K562 (cell line): Measurements from ENCODE around the gene CEP68. TPM values are rescaled to one million over a fixed set of nuclear protein-coding genes. Genes with fewer than 3 reads are reported as not detected.

Source experiments
- BDP1 ChIP-seq: IDR thresholded peaks from 3 replicates; pipeline ENCODE4 v1.6.1; 2011; ENCODE audit not compliant: insufficient read length, insufficient read depth
- EP300 ChIP-seq: IDR thresholded peaks from 2 replicates; pipeline ENCODE4 v1.6.1; 2012; ENCODE audit warnings: low read length, improper control_type of control experiment
- ETV1 ChIP-seq: fragments of 450-650 bp; conservative IDR thresholded peaks from 2 replicates; pipeline ENCODE4 v1.6.1; 2016; ENCODE audit warnings: missing genetic modification characterization, control low read depth, low read depth, missing compliant biosample characterization
- HDAC1 ChIP-seq, 2 experiments: fragments of 450-650 bp; IDR thresholded peaks; 2 replicates each; pipeline ENCODE4 v1.6.1; 2016 to 2017; ENCODE audit warnings: inconsistent platforms in 1 of 2, mild to moderate bottlenecking in 1 of 2, moderate library complexity in 1 of 2
- HOXB6 ChIP-seq: fragments of 250-450 bp; sonication (Bioruptor Pico); IDR thresholded peaks from 2 replicates; pipeline ENCODE4 v1.5.1; 2022; ENCODE audit warnings: mild to moderate bottlenecking, borderline replicate concordance
- LEF1 ChIP-seq: fragments of 450-650 bp; IDR thresholded peaks from 2 replicates; pipeline ENCODE4 v1.6.1; 2016; ENCODE audit warnings: mild to moderate bottlenecking
- PHF8 ChIP-seq: fragments of 200-600 bp; sonication (generic); IDR thresholded peaks from 2 replicates; pipeline ENCODE4 v1.6.1; 2012; ENCODE audit warnings: mixed run types, mild to moderate bottlenecking, inconsistent platforms, low read length, moderate library complexity, borderline replicate concordance
- RBFOX2 ChIP-seq: fragments of 200-400 bp; formaldehyde crosslinking; IDR thresholded peaks from 2 replicates; pipeline ENCODE4 v1.6.1; 2017; ENCODE audit warnings: low read depth, mild to moderate bottlenecking, low read length, moderate library complexity
- RFX1 ChIP-seq: fragments of 450-650 bp; IDR thresholded peaks from 2 replicates; pipeline ENCODE4 v1.6.1; 2016; ENCODE audit warnings: mild to moderate bottlenecking, moderate library complexity
- SIRT6 ChIP-seq: IDR thresholded peaks from one replicate; pipeline ENCODE4 v1.6.1; 2012; ENCODE audit warnings: low read depth, mild to moderate bottlenecking, control low read depth, inconsistent platforms, low read length, moderate library complexity
- STAG1 ChIP-seq: sonication (generic); formaldehyde crosslinking; IDR thresholded peaks from 2 replicates; pipeline ENCODE4 v1.5.0; 2020; ENCODE audit warnings: missing genetic modification reagents, borderline replicate concordance
- TAL1 ChIP-seq: fragments of 450-650 bp; IDR thresholded peaks from 2 replicates; pipeline ENCODE4 v1.6.1; 2016; ENCODE audit warnings: mild to moderate bottlenecking
- U2AF2 ChIP-seq: fragments of 200-400 bp; formaldehyde crosslinking; optimal IDR thresholded peaks from 2 replicates; pipeline ENCODE3; 2017; ENCODE audit warnings: low read depth, mild to moderate bottlenecking, low read length
- YY1 ChIP-seq, 3 experiments: IDR thresholded peaks; 2 replicates each; pipeline ENCODE4 v1.6.1; 2011; ENCODE audit warnings: low read length in 2 of 3, mild to moderate bottlenecking in 2 of 3, moderate library complexity in 2 of 3, borderline replicate concordance in 1 of 3, control low read depth in 1 of 3, low read depth in 1 of 3; ENCODE audit not compliant: insufficient read depth in 3 of 3, insufficient replicate concordance in 2 of 3, control insufficient read depth in 1 of 3, insufficient read length in 1 of 3; ENCODE audit errors: extremely low read depth in 1 of 3
- ZNF507 ChIP-seq: conservative IDR thresholded peaks from 2 replicates; pipeline ENCODE4 v1.6.1; 2017; ENCODE audit warnings: missing genetic modification characterization, missing compliant biosample characterization
- polyA plus RNA-seq, 8 experiments: library from polyadenylated mRNA; depleted of rRNA in 4 of 8; stranded (reverse) in 5 of 8; unstranded in 3 of 8; fragments of >200 nt; fragmentation: Nextera tagmentation in 2 of 8; fragmentation: Illumina TruSeq in 1 of 8; extraction: Ambion mirVana in 2 of 8; extraction: Trizol in 1 of 8; gene quantifications; 2 replicates each; pipeline versions ENCODE4 v1.2.1 to v1.2.3, GENCODE V29; 2011 to 2014; ENCODE audit warnings: inconsistent platforms in 1 of 8, missing spikeins in 1 of 8
- total RNA-seq, 7 experiments: library from RNA; depleted of rRNA in 6 of 7; stranded (reverse); fragments of >200 nt in 6 of 7; fragmentation: Illumina TruSeq in 2 of 7; extraction: Trizol in 2 of 7; gene quantifications; 2 replicates each; pipeline versions ENCODE4 v1.2.1 to v1.2.3, GENCODE V29; 2011 to 2021; ENCODE audit warnings: low replicate concordance in 1 of 7
- TF ChIP-seq, protein P1 (sequence below): fragments of 250-450 bp; sonication (Bioruptor Pico); IDR thresholded peaks from 2 replicates; pipeline ENCODE4 v1.8.0; 2022; ENCODE audit warnings: inconsistent platforms, mild to moderate bottlenecking, moderate library complexity, borderline replicate concordance
- TF ChIP-seq, protein P2 (sequence below), 2 experiments: fragments of 450-650 bp; IDR thresholded peaks; 2 replicates each; pipeline ENCODE4 v1.6.1; 2018; ENCODE audit warnings: mild to moderate bottlenecking in 2 of 2, low read depth in 1 of 2; ENCODE audit not compliant: partially characterized antibody in 2 of 2
- TF ChIP-seq, protein P3 (sequence below): sonication (generic); formaldehyde crosslinking; IDR thresholded peaks from 2 replicates; pipeline ENCODE4 v1.5.0; 2020; ENCODE audit warnings: missing genetic modification reagents
- TF ChIP-seq, protein P4 (sequence below): fragments of 450-650 bp; IDR thresholded peaks from 2 replicates; pipeline ENCODE4 v1.6.1; 2017; ENCODE audit warnings: antibody characterized with exemption

CEP68 gene
- total and polyA plus RNA-seq, 9 of the 15 experiments (the other 6 are each of a cell fraction or from before 2014, with no cell fraction given): 1.4 to 8.5 (median 5.2) TPM

DNA sequence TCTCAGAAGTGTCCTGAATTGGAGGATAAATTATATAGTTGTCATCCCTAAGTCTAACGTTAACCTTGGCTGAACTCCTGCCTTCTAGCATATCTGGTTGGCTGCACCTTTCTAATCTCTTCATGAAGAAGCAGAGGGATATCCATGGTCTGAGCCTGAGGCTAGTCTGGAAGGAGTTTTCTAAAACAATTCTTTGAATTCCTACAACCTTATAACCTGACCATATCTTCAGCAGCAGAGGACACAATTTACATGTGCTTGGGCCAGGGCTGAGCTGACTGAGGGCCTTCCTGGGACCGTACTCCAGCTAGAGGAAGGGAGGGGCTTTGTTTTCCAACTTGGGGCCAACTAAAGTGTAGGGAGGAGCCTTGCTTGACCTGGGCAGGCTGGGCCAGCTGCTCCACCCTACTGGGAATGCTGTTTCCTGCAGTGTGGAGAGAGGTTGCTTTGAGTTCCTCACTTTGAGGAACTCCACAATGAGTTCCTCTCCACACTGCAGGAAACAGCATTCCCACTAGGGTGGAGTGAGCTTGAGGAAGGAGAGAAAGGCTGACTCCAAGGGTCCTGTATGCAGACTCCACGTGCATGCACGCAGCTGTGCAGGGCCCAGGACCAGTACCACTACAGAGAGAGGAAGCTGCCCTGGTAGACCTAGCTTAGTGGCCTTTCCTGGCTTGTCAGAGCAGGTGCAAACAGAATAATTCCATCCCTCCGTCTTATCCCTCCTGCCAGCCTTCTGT, 19.6 kb downstream of the CEP68 start (continued):
- TF ChIP-seq LEF1 (peak; percentile 26; the same call in 1 of the 2 replicates), U2AF2 (no peak), EP300 (peak; percentile 70), RFX1 (no peak), SIRT6 (no peak), HOXB6 (CRISPR knock-in tag) (no peak), RBFOX2 (no peak), BDP1 (no peak), YY1 (IDR thresholded peaks at IDR 0.05; ENCODE audit: borderline replicate concordance in 1 of 3, control insufficient read depth in 1 of 3, extremely low read depth in 1 of 3, insufficient read depth in 3 of 3, insufficient read length in 1 of 3, insufficient replicate concordance in 2 of 3, low read depth in 1 of 3, low read length in 2 of 3) (no peak), HDAC1 (IDR thresholded peaks at IDR 0.05) (0 out of 4 replicates have a peak, but pooled peaks of 1 of the 2 experiments have one; percentile 24), STAG1 (no peak), ETV1 (tag) (no peak), ZNF507 (no peak), PHF8 (no peak), TAL1 (peak; percentile 76)
- TF ChIP-seq, protein P1, sequence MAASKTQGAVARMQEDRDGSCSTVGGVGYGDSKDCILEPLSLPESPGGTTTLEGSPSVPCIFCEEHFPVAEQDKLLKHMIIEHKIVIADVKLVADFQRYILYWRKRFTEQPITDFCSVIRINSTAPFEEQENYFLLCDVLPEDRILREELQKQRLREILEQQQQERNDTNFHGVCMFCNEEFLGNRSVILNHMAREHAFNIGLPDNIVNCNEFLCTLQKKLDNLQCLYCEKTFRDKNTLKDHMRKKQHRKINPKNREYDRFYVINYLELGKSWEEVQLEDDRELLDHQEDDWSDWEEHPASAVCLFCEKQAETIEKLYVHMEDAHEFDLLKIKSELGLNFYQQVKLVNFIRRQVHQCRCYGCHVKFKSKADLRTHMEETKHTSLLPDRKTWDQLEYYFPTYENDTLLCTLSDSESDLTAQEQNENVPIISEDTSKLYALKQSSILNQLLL (CRISPR knock-in tag): no peak
- TF ChIP-seq, protein P2, sequence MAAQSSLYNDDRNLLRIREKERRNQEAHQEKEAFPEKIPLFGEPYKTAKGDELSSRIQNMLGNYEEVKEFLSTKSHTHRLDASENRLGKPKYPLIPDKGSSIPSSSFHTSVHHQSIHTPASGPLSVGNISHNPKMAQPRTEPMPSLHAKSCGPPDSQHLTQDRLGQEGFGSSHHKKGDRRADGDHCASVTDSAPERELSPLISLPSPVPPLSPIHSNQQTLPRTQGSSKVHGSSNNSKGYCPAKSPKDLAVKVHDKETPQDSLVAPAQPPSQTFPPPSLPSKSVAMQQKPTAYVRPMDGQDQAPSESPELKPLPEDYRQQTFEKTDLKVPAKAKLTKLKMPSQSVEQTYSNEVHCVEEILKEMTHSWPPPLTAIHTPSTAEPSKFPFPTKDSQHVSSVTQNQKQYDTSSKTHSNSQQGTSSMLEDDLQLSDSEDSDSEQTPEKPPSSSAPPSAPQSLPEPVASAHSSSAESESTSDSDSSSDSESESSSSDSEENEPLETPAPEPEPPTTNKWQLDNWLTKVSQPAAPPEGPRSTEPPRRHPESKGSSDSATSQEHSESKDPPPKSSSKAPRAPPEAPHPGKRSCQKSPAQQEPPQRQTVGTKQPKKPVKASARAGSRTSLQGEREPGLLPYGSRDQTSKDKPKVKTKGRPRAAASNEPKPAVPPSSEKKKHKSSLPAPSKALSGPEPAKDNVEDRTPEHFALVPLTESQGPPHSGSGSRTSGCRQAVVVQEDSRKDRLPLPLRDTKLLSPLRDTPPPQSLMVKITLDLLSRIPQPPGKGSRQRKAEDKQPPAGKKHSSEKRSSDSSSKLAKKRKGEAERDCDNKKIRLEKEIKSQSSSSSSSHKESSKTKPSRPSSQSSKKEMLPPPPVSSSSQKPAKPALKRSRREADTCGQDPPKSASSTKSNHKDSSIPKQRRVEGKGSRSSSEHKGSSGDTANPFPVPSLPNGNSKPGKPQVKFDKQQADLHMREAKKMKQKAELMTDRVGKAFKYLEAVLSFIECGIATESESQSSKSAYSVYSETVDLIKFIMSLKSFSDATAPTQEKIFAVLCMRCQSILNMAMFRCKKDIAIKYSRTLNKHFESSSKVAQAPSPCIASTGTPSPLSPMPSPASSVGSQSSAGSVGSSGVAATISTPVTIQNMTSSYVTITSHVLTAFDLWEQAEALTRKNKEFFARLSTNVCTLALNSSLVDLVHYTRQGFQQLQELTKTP (IDR thresholded peaks at IDR 0.05; ENCODE audit: low read depth in 1 of 2, partially characterized antibody in 2 of 2): no peak
- TF ChIP-seq, protein P3, sequence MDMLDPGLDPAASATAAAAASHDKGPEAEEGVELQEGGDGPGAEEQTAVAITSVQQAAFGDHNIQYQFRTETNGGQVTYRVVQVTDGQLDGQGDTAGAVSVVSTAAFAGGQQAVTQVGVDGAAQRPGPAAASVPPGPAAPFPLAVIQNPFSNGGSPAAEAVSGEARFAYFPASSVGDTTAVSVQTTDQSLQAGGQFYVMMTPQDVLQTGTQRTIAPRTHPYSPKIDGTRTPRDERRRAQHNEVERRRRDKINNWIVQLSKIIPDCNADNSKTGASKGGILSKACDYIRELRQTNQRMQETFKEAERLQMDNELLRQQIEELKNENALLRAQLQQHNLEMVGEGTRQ: no peak
- TF ChIP-seq, protein P4, sequence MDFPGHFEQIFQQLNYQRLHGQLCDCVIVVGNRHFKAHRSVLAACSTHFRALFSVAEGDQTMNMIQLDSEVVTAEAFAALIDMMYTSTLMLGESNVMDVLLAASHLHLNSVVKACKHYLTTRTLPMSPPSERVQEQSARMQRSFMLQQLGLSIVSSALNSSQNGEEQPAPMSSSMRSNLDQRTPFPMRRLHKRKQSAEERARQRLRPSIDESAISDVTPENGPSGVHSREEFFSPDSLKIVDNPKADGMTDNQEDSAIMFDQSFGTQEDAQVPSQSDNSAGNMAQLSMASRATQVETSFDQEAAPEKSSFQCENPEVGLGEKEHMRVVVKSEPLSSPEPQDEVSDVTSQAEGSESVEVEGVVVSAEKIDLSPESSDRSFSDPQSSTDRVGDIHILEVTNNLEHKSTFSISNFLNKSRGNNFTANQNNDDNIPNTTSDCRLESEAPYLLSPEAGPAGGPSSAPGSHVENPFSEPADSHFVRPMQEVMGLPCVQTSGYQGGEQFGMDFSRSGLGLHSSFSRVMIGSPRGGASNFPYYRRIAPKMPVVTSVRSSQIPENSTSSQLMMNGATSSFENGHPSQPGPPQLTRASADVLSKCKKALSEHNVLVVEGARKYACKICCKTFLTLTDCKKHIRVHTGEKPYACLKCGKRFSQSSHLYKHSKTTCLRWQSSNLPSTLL: no peak
